Choroid plexus epithelial cell (primary cell): Measurements from ENCODE around the gene ZFP36L2.

Source experiments
- DNase-seq: peaks from one replicate; pipeline ENCODE4 v3.0.0-alpha.2; 2010; ENCODE audit warnings: low read depth
- H3K4me3 ChIP-seq: 2 replicates; pipeline ENCODE4 v1.5.1; 2011; ENCODE audit warnings: low read depth, mild to moderate bottlenecking, control low read depth, low read length, moderate library complexity
- TF ChIP-seq, protein P1 (sequence below): conservative IDR thresholded peaks from 2 replicates; pipeline ENCODE4 v1.5.1; 2011; ENCODE audit warnings: low read depth, mild to moderate bottlenecking, control low read depth, inconsistent platforms, low read length, moderate library complexity

ZFP36L2 gene

DNA sequence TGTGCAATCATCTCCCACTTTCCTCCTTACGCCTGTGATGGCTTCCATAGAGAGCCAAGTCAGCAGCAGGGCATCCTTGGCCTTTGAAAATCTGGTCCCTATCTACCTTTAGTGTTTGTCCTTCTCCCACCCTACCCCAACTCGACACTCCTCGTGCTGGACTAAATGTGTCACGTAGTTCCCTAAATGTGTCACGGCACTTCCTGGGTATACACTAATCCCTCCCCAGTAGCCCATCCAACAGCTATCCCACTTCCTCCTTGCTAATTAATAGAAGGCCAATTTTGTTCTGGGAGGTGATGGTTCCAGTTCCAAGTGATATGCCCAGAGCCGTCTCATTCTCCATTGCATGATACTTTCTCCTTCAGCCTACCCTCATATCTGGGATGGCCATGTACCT, 36.5 kb upstream of the ZFP36L2 start:
- no peak overlapping the region for H3K4me3 ChIP-seq
- TF ChIP-seq, protein P1, sequence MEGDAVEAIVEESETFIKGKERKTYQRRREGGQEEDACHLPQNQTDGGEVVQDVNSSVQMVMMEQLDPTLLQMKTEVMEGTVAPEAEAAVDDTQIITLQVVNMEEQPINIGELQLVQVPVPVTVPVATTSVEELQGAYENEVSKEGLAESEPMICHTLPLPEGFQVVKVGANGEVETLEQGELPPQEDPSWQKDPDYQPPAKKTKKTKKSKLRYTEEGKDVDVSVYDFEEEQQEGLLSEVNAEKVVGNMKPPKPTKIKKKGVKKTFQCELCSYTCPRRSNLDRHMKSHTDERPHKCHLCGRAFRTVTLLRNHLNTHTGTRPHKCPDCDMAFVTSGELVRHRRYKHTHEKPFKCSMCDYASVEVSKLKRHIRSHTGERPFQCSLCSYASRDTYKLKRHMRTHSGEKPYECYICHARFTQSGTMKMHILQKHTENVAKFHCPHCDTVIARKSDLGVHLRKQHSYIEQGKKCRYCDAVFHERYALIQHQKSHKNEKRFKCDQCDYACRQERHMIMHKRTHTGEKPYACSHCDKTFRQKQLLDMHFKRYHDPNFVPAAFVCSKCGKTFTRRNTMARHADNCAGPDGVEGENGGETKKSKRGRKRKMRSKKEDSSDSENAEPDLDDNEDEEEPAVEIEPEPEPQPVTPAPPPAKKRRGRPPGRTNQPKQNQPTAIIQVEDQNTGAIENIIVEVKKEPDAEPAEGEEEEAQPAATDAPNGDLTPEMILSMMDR = no peak
- DNase-seq = no peak

DNA sequence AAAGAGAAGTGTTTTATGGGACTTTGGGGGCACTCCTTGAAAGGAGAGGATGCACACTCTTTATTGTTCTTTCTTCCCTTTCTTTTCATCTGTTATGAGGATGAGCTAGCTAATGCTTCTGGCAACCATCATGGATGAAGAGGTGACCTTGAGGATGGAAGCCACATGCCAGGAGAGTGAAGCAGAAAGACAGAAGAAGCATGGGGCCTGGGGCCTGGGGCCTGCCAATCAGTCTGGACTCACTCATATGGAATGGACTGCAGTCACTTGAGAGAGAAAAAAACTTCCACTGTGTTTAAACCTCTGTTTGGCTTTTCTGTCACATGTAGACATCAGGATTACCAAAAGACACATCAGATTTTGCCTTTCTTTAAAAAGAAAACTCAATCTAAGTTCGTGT, 35.8 kb upstream of the ZFP36L2 start:
- TF ChIP-seq, protein P1 = no peak
- no peak for DNase-seq

DNA sequence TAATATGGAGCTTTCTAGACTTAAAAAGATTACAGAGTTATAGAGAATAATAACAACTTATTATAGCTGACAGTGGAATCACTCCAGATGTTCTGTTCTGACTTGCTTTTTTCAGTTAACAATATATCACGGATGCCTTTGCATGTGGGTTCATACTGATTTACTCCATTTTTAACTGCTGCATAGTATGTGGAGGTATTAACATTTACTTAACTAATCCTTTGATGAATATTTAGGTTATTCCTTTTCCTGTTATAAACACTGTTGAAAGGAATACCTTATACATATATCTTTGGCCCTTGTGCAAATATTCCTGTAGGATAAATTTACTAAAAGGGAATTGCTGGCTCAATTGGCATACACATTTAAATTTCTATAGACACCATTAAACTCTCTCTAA, 33.1 kb upstream of the ZFP36L2 start:
- no peak overlapping the region for H3K4me3 ChIP-seq
- no peak for DNase-seq
- TF ChIP-seq, protein P1 = no peak

More for the DNA sequence above, 35.8 kb upstream of the ZFP36L2 start:
- no peak overlapping the region for H3K4me3 ChIP-seq

DNA sequence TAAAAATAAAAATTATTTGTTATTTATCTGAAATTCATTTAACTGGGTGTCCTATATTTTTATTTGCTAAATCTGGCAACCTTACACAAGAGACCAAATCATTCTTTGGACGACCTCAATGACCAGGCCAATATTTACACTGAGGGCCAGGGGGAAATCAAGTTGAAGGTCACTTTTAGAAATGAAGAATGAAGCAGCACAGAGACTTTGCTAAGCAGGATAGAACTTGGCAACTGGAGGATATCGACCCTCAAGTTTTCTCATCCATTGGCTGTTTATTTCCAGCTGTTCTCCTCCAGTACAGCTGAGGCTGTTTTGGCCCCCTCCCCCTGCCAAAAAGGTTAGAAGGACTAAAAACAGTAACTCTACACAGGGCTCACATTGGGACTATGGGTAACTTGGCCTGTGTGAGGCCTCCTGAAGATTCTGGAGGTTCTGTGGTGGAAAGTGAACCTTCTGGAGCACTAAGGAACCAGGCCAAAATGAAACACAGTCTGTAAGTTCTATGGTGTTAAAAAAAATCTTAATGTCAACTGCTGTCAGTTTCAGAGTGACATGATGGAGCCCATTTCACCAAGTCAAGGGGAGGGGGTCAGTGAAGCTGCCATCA, 32.2 kb upstream of the ZFP36L2 start:
- H3K4me3 ChIP-seq = no peak overlapping the region
- no peak for DNase-seq
- TF ChIP-seq, protein P1 = no peak

DNA sequence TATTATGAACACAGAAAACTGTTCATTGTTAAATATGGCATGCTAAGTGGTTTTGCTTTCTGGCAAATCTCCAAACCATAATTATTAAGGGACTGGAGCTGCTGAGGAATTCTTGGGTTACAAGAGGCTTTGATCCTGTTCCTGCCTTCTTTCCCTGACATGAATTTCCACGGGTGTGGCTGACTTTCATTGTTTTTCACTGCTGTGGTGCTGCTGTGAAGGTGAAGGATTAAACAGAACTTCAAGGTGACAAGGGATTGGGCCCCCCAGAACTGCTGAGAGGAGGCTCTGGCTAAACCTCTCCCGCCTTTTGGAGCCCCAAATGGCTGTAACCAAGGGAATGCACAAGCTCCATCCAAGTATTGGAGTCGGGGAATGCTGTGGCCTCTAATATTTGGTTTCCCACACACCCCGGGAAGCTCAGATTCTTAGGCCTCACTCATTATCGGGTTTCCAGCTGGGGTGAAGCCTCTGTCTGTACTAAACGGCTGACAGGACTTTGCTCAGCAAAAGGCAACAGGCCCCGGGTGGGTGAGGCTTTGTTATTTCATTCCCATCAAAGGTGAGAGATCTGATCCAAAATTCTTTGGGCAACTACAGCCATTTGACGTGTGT, 29.0 kb upstream of the ZFP36L2 start:
- TF ChIP-seq, protein P1 = no peak
- H3K4me3 ChIP-seq = no peak overlapping the region
- DNase-seq = peak; percentile 41

DNA sequence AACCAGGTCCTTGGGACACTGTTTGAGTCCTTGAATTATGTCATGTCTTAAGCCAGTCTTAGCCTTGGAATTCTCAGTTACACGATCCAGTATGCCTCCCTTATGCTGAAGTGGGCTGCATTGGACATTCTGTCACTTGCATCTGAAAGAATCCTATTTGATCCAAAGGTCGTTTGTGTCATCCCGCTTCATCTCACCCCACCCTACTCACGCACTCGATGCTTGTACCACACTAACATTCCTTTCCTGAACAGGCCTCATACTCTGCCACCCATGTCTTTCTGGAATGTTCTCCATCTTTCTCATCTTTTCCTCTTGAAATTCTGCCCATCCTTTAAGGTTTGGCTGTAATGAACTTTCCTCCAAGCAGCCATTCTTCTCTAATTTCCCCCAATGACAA, 27.9 kb upstream of the ZFP36L2 start:
- TF ChIP-seq, protein P1 = no peak
- no peak for DNase-seq
- H3K4me3 ChIP-seq = no peak overlapping the region

DNA sequence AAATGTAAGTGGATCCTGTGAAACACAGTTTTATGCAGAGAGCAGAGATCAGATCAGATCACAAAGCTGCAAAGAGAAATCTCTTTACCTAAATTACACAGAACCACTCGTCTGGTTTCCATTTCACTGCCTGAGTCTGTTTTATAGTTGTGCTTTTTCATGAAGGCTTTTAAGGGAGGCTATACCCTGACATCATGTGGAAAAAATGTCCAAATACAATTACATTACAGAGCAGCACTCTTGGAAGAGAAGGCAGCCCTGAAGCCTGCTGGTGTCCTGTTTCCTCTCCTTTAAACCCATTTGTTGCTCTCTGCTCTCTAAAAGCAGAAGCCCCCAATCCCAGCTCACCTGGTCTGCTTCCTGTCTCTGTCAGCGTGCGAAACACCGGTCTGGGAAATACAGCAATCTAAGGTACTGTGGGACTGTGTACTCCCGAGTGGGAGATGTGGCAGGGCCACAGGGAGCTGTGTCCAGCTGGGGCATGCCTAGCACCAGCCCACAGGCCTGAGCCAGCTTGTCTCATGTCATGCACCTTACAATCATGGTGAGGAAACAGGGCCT, 24.8 kb upstream of the ZFP36L2 start:
- TF ChIP-seq, protein P1 = no peak
- DNase-seq = peak; percentile 83
- H3K4me3 ChIP-seq = no peak overlapping the region
